Ectodermal cell (in vitro differentiated cells): ENCODE results near the gene EFCAB12. TPM values are rescaled to one million over a fixed set of nuclear protein-coding genes. Genes with fewer than 3 reads are reported as not detected.

Source experiments
- H3K27ac ChIP-seq: 2 replicates; pipeline ENCODE4 v1.7.0; 2013; ENCODE audit warnings: mild to moderate bottlenecking, low read depth, low read length; ENCODE audit not compliant: insufficient read depth, poor library complexity, severe bottlenecking
- H3K27me3 ChIP-seq: 2 replicates; pipeline ENCODE4 v1.7.0; 2013; ENCODE audit warnings: mild to moderate bottlenecking, low read length; ENCODE audit not compliant: insufficient read depth, control insufficient read depth, poor library complexity, severe bottlenecking
- H3K36me3 ChIP-seq: one replicate; pipeline ENCODE4 v1.7.0; 2013; ENCODE audit warnings: low read length; ENCODE audit not compliant: control insufficient read depth, insufficient read depth
- H3K4me1 ChIP-seq: one replicate; pipeline ENCODE4 v1.7.0; 2013; ENCODE audit warnings: low read length; ENCODE audit not compliant: control insufficient read depth, insufficient read depth
- H3K4me3 ChIP-seq: 2 replicates; pipeline ENCODE4 v1.7.0; 2013; ENCODE audit warnings: low read depth, low read length, control low read depth; ENCODE audit not compliant: insufficient read depth
- H3K9me3 ChIP-seq: 2 replicates; pipeline ENCODE4 v1.7.0; 2013; ENCODE audit warnings: mild to moderate bottlenecking, low read length, moderate library complexity; ENCODE audit not compliant: control insufficient read depth
- WGBS, 2 experiments: methylation state at CpG; one replicate each; pipeline ENCODE4 v1.1.7; 2013; ENCODE audit warnings: missing lambda C conversion rate in 2 of 2; 5-methylcytosine and 5-hydroxymethylcytosine counted together
- polyA plus RNA-seq, 4 experiments: library from polyadenylated mRNA; stranded (reverse); fragments of 50-300 nt; gene quantifications; one replicate each; pipeline ENCODE4 v1.2.3, GENCODE V29; 2013

Gene EFCAB12
- 2.2 TPM for polyA plus RNA-seq (2013, experiment 1 of 4)
- polyA plus RNA-seq (2013, experiment 2 of 4) = 1.3 TPM
- 0.53 TPM for polyA plus RNA-seq (2013, experiment 3 of 4)
- 0.73 TPM for polyA plus RNA-seq (2013, experiment 4 of 4)

GRCh38 chr3:129428376-129429079, at the start of gene EFCAB12:
Gene EFCAB12, minus strand, starts transcription at chr3:129428636. Its CDS starts 148 bp downstream, at chr3:129428488.
- Histone ChIP-seq H3K27ac (peak within 1 kb of the TSS; percentile 68), H3K4me1 (no peaks in the 10 kb centered on the region), H3K36me3 (peaks cover 25% of the 10 kb centered on the region), H3K27me3 (peaks cover 7% of the 10 kb centered on the region), H3K9me3 (no peaks in the 10 kb centered on the region), H3K4me3 (peak within 1 kb of the TSS; percentile 51)
- 5% methylated on average over 42 of the region's 42 CpGs for WGBS, 2 experiments

GRCh38 chr3:129476586-129476985, 48.1 kb upstream of the EFCAB12 start:
- H3K4me3 ChIP-seq = no peak overlapping the region
- no peaks in the 10 kb centered on the region for H3K9me3 ChIP-seq
- H3K27me3 ChIP-seq = no peaks in the 10 kb centered on the region
- 92 to 93% methylated on average over 6 of the region's 6 CpGs for WGBS, 2 experiments
- peaks cover 28% of the 10 kb centered on the region for H3K36me3 ChIP-seq
- H3K4me1 ChIP-seq = no peaks in the 10 kb centered on the region
- no peak overlapping the region for H3K27ac ChIP-seq

DNA sequence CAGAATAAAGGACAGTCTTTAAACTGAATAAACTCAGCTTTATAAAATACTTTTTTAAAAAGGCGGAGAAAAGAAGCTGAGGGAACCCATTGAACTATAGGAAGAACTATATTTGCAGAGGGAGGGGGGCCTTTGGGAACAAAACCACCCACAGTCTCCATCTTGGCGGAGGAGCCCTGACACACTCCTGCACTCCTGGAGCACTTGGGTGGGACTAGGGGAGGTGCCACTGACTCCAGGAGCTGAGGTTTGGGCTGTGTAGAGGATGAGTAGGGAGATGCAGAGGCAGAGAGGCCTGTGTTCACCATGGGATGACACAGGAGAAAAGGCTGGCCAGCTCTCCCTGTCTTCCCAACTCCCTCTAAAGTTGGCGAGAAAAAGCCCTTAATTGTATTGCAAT, 47.4 kb upstream of the EFCAB12 start:
- no peak overlapping the region for H3K4me3 ChIP-seq
- H3K4me1 ChIP-seq = no peaks in the 10 kb centered on the region
- WGBS, 2 experiments = 95 to 97% methylated on average over 3 of the region's 3 CpGs
- peaks cover 28% of the 10 kb centered on the region for H3K36me3 ChIP-seq
- no peaks in the 10 kb centered on the region for H3K9me3 ChIP-seq
- no peak overlapping the region for H3K27ac ChIP-seq
- no peaks in the 10 kb centered on the region for H3K27me3 ChIP-seq

- Histone ChIP-seq H3K36me3 (peaks cover 28% of the 10 kb centered on the region), H3K27ac (no peak overlapping the region), H3K4me3 (no peak overlapping the region), H3K9me3 (no peaks in the 10 kb centered on the region), H3K4me1 (no peaks in the 10 kb centered on the region), H3K27me3 (no peaks in the 10 kb centered on the region)
- WGBS, 2 experiments = 93 to 94% methylated on average over 10 of the region's 10 CpGs
Observed at GRCh38 chr3:129474984-129475804, 46.8 kb upstream of the EFCAB12 start.

DNA sequence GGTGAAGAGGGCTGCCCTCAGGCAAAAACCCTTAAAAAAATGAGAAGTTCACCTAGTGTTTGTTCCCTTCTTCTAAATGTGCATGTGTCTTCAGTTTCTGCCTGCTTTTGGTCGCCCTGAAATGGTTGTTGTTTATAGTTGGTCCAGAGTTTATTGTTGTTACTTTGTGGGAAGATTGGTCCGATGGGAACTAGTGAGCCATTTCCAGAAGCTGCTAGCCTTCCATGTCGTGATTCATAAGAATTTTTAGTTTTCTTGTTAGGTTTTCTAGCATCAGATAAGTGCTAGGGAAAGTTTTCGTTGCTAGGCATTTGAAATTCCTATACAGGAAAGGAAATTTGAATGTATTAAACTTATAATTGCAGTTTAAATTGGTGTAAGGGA, 45.3 kb upstream of the EFCAB12 start:
- H3K27ac ChIP-seq = no peak overlapping the region
- no peaks in the 10 kb centered on the region for H3K9me3 ChIP-seq
- H3K36me3 ChIP-seq = peaks cover 25% of the 10 kb centered on the region
- H3K4me1 ChIP-seq = no peaks in the 10 kb centered on the region
- H3K27me3 ChIP-seq = no peaks in the 10 kb centered on the region
- 88 to 94% methylated on average over 4 of the region's 4 CpGs for WGBS, 2 experiments
- no peak overlapping the region for H3K4me3 ChIP-seq

GRCh38 chr3:129473067-129473768, 44.8 kb upstream of the EFCAB12 start:
- Histone ChIP-seq H3K27me3 (no peaks in the 10 kb centered on the region), H3K9me3 (no peaks in the 10 kb centered on the region), H3K36me3 (peaks cover 19% of the 10 kb centered on the region), H3K4me1 (no peaks in the 10 kb centered on the region), H3K27ac (no peak overlapping the region), H3K4me3 (no peak overlapping the region)
- 89 to 94% methylated on average over 4 of the region's 4 CpGs for WGBS, 2 experiments

DNA sequence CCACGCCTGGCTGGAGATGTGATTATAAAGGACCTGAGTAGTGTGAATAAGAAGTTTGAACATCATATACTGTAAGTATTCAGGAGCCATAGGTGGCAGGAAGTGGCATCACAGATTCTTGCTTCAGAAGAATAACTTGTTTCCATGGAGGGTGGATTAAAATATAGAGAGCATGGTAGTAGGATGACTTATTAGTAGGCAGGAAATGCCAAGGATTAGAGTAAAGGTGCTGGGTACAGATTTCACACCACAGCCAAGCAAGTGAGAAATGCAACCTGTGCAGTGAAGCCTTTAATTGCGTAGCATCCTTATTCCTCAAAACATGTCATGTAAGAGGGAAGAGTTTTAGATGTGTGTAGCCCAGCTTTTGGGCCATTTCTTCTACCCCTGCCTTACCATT, 42.4 kb upstream of the EFCAB12 start:
- Histone ChIP-seq H3K4me1 (no peaks in the 10 kb centered on the region), H3K9me3 (no peaks in the 10 kb centered on the region), H3K27me3 (no peaks in the 10 kb centered on the region), H3K4me3 (no peak overlapping the region), H3K36me3 (no peaks in the 10 kb centered on the region), H3K27ac (no peak overlapping the region)
- 96 to 99% methylated on average over 2 of the region's 2 CpGs for WGBS, 2 experiments

DNA sequence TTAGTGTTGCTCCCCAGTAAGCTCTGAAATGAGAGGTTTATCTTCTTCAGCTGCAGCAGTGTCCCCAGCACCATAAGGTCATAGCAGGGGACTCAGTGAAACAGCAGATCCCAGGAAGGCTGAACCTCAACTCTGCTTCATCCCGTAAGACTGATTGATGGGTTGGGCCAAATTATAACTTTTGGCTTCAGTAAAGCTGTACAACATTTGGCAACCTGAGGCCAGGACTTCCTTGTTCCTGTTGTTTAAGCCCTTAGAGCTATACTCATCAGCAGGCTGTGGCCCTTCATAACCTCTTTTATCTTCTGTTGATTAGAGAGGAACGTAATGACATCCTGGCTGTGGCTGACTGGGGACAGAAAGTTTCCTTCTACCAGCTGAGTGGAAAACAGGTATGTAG, 40.6 kb upstream of the EFCAB12 start:
- Histone ChIP-seq H3K4me1 (no peaks in the 10 kb centered on the region), H3K36me3 (no peaks in the 10 kb centered on the region), H3K27ac (no peak overlapping the region), H3K9me3 (no peaks in the 10 kb centered on the region), H3K4me3 (no peak overlapping the region), H3K27me3 (no peaks in the 10 kb centered on the region)
- 94 to 96% methylated on average over 2 of the region's 2 CpGs for WGBS, 2 experiments

DNA sequence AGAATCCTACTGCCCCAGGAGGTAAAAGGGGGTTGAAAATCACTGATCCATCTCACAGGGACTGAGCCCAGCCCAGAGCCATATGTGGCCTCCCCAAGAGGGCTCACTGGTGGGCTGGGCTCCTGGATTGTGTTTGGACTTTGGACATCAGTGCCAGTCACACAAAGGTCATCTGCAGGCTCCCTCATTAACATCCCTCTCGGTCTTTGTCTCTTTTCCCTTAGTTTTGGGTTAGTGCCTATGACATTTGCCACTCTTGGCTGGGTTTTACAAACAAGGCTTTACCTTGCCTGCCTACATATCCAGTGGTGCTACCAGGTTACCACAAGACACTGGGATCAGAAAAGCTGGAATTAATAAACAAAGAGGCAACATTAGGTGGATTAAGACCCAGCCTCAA, 39.5 kb upstream of the EFCAB12 start:
- no peak overlapping the region for H3K4me3 ChIP-seq
- 84 to 86% methylated on average over 1 of the region's 1 CpG for WGBS, 2 experiments
- no peaks in the 10 kb centered on the region for H3K4me1 ChIP-seq
- H3K27ac ChIP-seq = no peak overlapping the region
- no peaks in the 10 kb centered on the region for H3K27me3 ChIP-seq
- no peaks in the 10 kb centered on the region for H3K36me3 ChIP-seq
- no peaks in the 10 kb centered on the region for H3K9me3 ChIP-seq

DNA sequence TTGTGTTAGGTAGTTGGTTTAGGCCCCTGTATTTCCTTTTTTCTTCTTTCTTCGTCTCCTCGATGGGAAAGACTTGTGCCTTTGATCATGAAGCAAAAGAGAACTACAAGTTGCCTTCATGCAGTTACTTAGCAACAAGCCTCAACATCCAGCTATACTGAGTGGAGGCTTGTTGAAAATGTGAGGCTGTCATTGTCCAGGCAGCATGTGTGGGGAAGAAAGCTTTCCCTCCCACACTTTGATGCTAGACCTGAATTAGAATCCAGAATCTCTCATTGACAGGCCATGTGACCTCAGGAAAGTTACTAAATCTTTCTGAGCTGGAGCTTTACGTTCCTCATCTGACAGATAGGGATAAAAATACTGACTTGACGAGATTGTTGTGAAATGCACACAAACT, 35.3 kb upstream of the EFCAB12 start:
- Histone ChIP-seq H3K27ac (no peak overlapping the region), H3K36me3 (no peaks in the 10 kb centered on the region)

More for the DNA sequence above, 35.3 kb upstream of the EFCAB12 start:
- WGBS, 2 experiments = 80 to 88% methylated on average over 4 of the region's 4 CpGs
- Histone ChIP-seq H3K9me3 (no peaks in the 10 kb centered on the region), H3K4me1 (no peaks in the 10 kb centered on the region), H3K27me3 (no peaks in the 10 kb centered on the region), H3K4me3 (no peak overlapping the region)
